Esophagus muscularis mucosa (tissue), 4 donors: ENCODE results near the gene PIR.

Experiments used
- EP300 ChIP-seq: sonication (generic); formaldehyde crosslinking; IDR thresholded peaks from one replicate; pipeline ENCODE4 v1.6.1; 2017; ENCODE audit warnings: antibody characterized with exemption
- POLR2A ChIP-seq: fragments of 450-650 bp; IDR thresholded peaks from one replicate; pipeline ENCODE4 v1.6.1; 2017; ENCODE audit warnings: antibody characterized with exemption, moderate library complexity, mild to moderate bottlenecking, low read depth
- TF ChIP-seq, protein P1 (sequence below), 3 experiments: fragments of 200-600 bp in 2 of 3; fragments of 450-650 bp in 1 of 3; sonication (generic) in 2 of 3; IDR thresholded peaks; one replicate each; pipeline ENCODE4 v1.5.1; 2017 to 2019; ENCODE audit warnings: antibody characterized with exemption in 3 of 3, mild to moderate bottlenecking in 2 of 3, moderate library complexity in 1 of 3

GRCh38 chrX:15512401-15512965 lies 19.4 kb upstream of the PIR start:
- TF ChIP-seq EP300 (no peak), POLR2A (no peak)
- TF ChIP-seq, protein P1, sequence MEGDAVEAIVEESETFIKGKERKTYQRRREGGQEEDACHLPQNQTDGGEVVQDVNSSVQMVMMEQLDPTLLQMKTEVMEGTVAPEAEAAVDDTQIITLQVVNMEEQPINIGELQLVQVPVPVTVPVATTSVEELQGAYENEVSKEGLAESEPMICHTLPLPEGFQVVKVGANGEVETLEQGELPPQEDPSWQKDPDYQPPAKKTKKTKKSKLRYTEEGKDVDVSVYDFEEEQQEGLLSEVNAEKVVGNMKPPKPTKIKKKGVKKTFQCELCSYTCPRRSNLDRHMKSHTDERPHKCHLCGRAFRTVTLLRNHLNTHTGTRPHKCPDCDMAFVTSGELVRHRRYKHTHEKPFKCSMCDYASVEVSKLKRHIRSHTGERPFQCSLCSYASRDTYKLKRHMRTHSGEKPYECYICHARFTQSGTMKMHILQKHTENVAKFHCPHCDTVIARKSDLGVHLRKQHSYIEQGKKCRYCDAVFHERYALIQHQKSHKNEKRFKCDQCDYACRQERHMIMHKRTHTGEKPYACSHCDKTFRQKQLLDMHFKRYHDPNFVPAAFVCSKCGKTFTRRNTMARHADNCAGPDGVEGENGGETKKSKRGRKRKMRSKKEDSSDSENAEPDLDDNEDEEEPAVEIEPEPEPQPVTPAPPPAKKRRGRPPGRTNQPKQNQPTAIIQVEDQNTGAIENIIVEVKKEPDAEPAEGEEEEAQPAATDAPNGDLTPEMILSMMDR (IDR thresholded peaks at IDR 0.05), result no peak
